ENCODE results near the gene MAP3K15. TPM values are rescaled to one million over a fixed set of nuclear protein-coding genes. Genes with fewer than 3 reads are reported as not detected.

Gene MAP3K15
- total and polyA plus RNA-seq, 2 of the 13 experiments (the other 11 are each of a cell fraction or from before 2014, with no cell fraction given): 3.9 to 6.4 TPM

- Histone ChIP-seq H3K4me3 (replicated peaks in 1 of 3; ENCODE audit: insufficient read depth in 1 of 3, low read depth in 2 of 3, low read length in 3 of 3) (no peak overlapping the region), H2AFZ (ENCODE audit: low read length) (no peak overlapping the region), H3K27ac (ENCODE audit: extremely low read length, insufficient read depth, low read length) (no peak overlapping the region), H4K20me1 (ENCODE audit: insufficient read depth, low read length) (no peaks in the 10 kb centered on the region), H3K9me3 (ENCODE audit: low read length) (no peaks in the 10 kb centered on the region), H3K79me2 (ENCODE audit: insufficient read depth, low read length) (no peaks in the 10 kb centered on the region), H3K4me2 (ENCODE audit: low read depth, low read length) (no peak overlapping the region), H3K36me3 (replicated peaks in 1 of 2; ENCODE audit: control insufficient read depth in 1 of 2, insufficient read depth in 2 of 2, low read length in 2 of 2) (no peaks in the 10 kb centered on the region), H3K9ac (ENCODE audit: insufficient read depth, low read depth, low read length) (no peak overlapping the region), H3K4me1 (ENCODE audit: insufficient read depth, low read length) (peaks cover 11% of the 10 kb centered on the region), H3K27me3 (ENCODE audit: control insufficient read depth in 1 of 2, insufficient read depth in 2 of 2, low read length in 2 of 2) (no peaks in the 10 kb centered on the region)
- FAIRE-seq: no peak
- POLR2A ChIA-PET: no interaction called here
- TF ChIP-seq, protein P1, sequence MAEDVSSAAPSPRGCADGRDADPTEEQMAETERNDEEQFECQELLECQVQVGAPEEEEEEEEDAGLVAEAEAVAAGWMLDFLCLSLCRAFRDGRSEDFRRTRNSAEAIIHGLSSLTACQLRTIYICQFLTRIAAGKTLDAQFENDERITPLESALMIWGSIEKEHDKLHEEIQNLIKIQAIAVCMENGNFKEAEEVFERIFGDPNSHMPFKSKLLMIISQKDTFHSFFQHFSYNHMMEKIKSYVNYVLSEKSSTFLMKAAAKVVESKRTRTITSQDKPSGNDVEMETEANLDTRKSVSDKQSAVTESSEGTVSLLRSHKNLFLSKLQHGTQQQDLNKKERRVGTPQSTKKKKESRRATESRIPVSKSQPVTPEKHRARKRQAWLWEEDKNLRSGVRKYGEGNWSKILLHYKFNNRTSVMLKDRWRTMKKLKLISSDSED (CRISPR knock-in tag; IDR thresholded peaks at IDR 0.05): no peak
- no peak for TF ChIP-seq MBD4 (IDR thresholded peaks at IDR 0.05; ENCODE audit: borderline replicate concordance, low read length)
- TF ChIP-seq ATAD3A (CRISPR knock-in tag; IDR thresholded peaks at IDR 0.05): no peak
- TF ChIP-seq ZNF33A (CRISPR knock-in tag; IDR thresholded peaks at IDR 0.05; ENCODE audit: borderline replicate concordance): no peak
- TF ChIP-seq ZNF33B (CRISPR knock-in tag; IDR thresholded peaks at IDR 0.05): no peak
- TF ChIP-seq SIN3B (IDR thresholded peaks at IDR 0.05; ENCODE audit: low read length): no peak
- TF ChIP-seq POLR2G (IDR thresholded peaks at IDR 0.05; ENCODE audit: low read depth, low read length): no peak
- no peak for TF ChIP-seq RBFOX2 (IDR thresholded peaks at IDR 0.05; ENCODE audit: low read depth, low read length)
- no peak for TF ChIP-seq ZSCAN22 (CRISPR knock-in tag; IDR thresholded peaks at IDR 0.05)
- no peak for TF ChIP-seq ZNF136 (CRISPR knock-in tag; IDR thresholded peaks at IDR 0.05; ENCODE audit: low read depth)
- no peak for TF ChIP-seq ZNF660 (CRISPR knock-in tag; IDR thresholded peaks at IDR 0.05; ENCODE audit: borderline replicate concordance, low read depth)
- TF ChIP-seq RXRA (CRISPR knock-in tag; IDR thresholded peaks at IDR 0.05): no peak
- no peak for TF ChIP-seq GFI1 (CRISPR knock-in tag; IDR thresholded peaks at IDR 0.05; ENCODE audit: borderline replicate concordance)
- TF ChIP-seq MIER3 (CRISPR knock-in tag; IDR thresholded peaks at IDR 0.05; ENCODE audit: borderline replicate concordance): no peak
- TF ChIP-seq HNRNPLL (IDR thresholded peaks at IDR 0.05; ENCODE audit: low read depth, low read length, poor library complexity, severe bottlenecking): no peak
- TF ChIP-seq, protein P2, sequence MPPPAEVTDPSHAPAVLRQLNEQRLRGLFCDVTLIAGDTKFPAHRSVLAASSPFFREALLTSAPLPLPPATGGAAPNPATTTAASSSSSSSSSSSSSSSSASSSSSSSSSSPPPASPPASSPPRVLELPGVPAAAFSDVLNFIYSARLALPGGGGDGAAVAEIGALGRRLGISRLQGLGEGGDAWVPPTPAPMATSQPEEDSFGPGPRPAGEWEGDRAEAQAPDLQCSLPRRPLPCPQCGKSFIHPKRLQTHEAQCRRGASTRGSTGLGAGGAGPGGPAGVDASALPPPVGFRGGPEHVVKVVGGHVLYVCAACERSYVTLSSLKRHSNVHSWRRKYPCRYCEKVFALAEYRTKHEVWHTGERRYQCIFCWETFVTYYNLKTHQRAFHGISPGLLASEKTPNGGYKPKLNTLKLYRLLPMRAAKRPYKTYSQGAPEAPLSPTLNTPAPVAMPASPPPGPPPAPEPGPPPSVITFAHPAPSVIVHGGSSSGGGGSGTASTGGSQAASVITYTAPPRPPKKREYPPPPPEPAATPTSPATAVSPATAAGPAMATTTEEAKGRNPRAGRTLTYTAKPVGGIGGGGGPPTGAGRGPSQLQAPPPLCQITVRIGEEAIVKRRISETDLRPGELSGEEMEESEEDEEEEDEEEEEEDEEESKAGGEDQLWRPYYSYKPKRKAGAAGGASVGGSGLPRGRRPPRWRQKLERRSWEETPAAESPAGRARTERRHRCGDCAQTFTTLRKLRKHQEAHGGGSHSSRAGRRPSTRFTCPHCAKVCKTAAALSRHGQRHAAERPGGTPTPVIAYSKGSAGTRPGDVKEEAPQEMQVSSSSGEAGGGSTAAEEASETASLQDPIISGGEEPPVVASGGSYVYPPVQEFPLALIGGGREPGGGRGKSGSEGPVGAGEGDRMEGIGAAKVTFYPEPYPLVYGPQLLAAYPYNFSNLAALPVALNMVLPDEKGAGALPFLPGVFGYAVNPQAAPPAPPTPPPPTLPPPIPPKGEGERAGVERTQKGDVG (CRISPR knock-in tag; IDR thresholded peaks at IDR 0.05; ENCODE audit: borderline replicate concordance): no peak
- no peak for TF ChIP-seq ZNF484 (CRISPR knock-in tag; IDR thresholded peaks at IDR 0.05; ENCODE audit: borderline replicate concordance, low read depth)
- no peak for DNase-seq (ENCODE audit: low spot score)
- in situ Hi-C loops (cut with HindIII; ENCODE audit: extremely low pct_ligation_motif_present, low pct_unique_long_range_greater_than_20kb): no loop called here
- CTCF ChIA-PET (ENCODE audit: low intra/inter-chr PET ratio, low total read pairs): no interaction called here
- WGBS (ENCODE audit: low lambda C conversion rate): 18% methylated on average over 4 of the region's 4 CpGs
- intact Hi-C loops (cut with micrococcal nuclease; ENCODE audit: unreplicated experiment): loop anchor here (5.0 kb wide), 1 partner anchor 136 kb away; no protein-coding TSS in a partner anchor
- no TSS peak for BruUV-seq (replicated peaks)
- ATAC-seq: no peak
These were observed 2.7 kb upstream of the MAP3K15 start for GRCh38 chrX:19517965-19518364.
